ENCODE measurements around the gene SLC38A4. TPM values are rescaled to one million over a fixed set of nuclear protein-coding genes. Genes with fewer than 3 reads are reported as not detected.

Gene SLC38A4, protein sequence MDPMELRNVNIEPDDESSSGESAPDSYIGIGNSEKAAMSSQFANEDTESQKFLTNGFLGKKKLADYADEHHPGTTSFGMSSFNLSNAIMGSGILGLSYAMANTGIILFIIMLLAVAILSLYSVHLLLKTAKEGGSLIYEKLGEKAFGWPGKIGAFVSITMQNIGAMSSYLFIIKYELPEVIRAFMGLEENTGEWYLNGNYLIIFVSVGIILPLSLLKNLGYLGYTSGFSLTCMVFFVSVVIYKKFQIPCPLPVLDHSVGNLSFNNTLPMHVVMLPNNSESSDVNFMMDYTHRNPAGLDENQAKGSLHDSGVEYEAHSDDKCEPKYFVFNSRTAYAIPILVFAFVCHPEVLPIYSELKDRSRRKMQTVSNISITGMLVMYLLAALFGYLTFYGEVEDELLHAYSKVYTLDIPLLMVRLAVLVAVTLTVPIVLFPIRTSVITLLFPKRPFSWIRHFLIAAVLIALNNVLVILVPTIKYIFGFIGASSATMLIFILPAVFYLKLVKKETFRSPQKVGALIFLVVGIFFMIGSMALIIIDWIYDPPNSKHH
- total RNA-seq (2021) (0.09 TPM in 1 of 2 replicates, not detected in the other), Bru-seq, nascent RNA (percentile 11 among the genes with signal in this experiment), BruChase-seq, experiment 1, labeled RNA remaining after a 2-hour chase (percentile 12 among the genes with signal in this experiment), BruChase-seq, experiment 2, labeled RNA remaining after a 6-hour chase (percentile 13 among the genes with signal in this experiment)
- long read RNA-seq, partial matches to known transcripts, result 0 of 3 reads
- long read RNA-seq, other reads (novel, unspliced or antisense), result 1 of 3 reads

DNA sequence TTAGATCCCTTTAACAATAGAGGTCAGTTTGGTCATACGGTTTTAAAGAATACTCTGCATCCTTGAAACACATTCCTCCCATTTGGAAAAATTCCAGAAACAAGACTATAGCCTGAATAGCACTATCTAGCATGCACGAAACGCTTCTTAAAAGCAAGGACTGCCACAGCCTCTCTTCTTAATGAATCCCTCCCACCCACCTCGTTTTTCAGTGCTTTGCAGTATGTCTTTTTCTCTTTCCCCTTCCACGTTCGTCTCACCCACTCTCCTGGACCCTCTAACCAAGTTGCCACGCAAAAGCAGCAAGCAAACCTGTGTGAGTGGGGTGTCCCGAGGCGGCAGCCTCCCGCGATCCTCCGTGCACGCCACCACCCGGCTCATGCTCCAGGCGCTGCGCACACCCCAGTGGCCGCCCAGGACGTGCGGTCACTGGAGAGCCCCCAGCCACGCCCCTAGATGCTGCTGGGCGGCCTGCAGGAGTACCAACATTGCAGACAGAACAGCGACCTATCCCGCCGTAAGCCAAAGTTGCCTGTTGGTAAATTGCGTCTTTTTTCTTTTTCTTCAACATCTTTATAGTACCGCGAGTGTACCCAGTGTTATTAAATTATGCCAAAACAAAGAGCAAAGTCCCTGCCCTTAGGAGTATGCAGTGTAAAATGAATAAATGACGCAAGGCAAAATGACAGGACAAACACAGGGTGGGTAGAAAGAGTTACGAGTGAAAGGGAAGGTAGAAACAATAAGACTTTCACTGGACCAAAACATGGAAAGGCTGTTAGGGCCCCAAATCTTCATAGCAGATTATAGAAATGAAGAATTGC, at the start of gene SLC38A4:
Gene SLC38A4, minus strand, starts transcription at position 407 of the 824 bp plus-strand sequence. CDS start 32,926 bp downstream, outside the sequence.
- TF ChIP-seq CTCF (conservative IDR thresholded peaks at IDR 0.05), result no peak
- TF ChIP-seq EZH2 (IDR thresholded peaks at IDR 0.05; ENCODE audit: low read depth), result no peak
- H2AFZ ChIP-seq, result no peak within 1 kb of the TSS
- intact Hi-C loops (cut with micrococcal nuclease; ENCODE audit: unreplicated experiment), result no loop called here

DNA sequence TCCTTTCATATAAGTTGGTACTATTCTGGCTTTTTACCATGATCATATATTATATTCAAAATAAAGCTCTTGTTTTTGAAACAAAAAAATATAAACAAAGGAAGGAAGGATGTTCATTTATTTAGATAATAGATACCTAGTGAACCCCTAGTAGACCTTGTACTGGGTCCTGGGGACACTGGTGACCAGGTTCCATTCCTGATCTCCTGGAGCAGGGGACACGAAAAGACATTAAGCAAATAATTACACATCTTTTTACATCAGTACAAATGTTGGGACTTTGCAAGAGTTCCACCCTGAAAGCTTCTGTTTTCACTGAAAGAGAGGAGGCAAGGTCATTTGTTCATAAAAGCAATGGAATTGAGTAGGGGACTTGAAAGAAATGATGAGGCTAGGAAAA, 49.3 kb upstream of the SLC38A4 start:
- no peak for TF ChIP-seq CTCF (conservative IDR thresholded peaks at IDR 0.05)
- no peak for TF ChIP-seq EZH2 (IDR thresholded peaks at IDR 0.05; ENCODE audit: low read depth)

More for the DNA sequence above, at the start of gene SLC38A4:
- Histone ChIP-seq H3K4me3 (no peak within 1 kb of the TSS), H3K9me3 (ENCODE audit: insufficient read depth, low read depth) (no peaks in the 10 kb centered on the region), H3K27me3 (ENCODE audit: insufficient read depth, low read depth) (no peaks in the 10 kb centered on the region), H3K79me2 (ENCODE audit: low read depth) (no peaks in the 10 kb centered on the region), H3K27ac (no peak within 1 kb of the TSS), H3K4me2 (peak within 1 kb of the TSS; percentile 32; the same call in 1 of the 2 replicates), H3K9me2 (ENCODE audit: insufficient read depth) (no peaks in the 10 kb centered on the region), H3F3A (ENCODE audit: insufficient read depth, low read depth) (no peaks in the 10 kb centered on the region), H4K20me1 (ENCODE audit: insufficient read depth) (no peaks in the 10 kb centered on the region), H3K4me1 (replicated peaks; ENCODE audit: insufficient read depth) (no peaks in the 10 kb centered on the region; the same call in 1 of the 2 replicates), H3K36me3 (ENCODE audit: low read depth) (no peaks in the 10 kb centered on the region)
- POLR2A ChIA-PET (ENCODE audit: unreplicated experiment), result no interaction called here
- BruUV-seq (replicated peaks), result no TSS peak
- peak in 1 of 2 experiments; percentile 14 for DNase-seq
- CTCF ChIA-PET, result no interaction called here

DNA sequence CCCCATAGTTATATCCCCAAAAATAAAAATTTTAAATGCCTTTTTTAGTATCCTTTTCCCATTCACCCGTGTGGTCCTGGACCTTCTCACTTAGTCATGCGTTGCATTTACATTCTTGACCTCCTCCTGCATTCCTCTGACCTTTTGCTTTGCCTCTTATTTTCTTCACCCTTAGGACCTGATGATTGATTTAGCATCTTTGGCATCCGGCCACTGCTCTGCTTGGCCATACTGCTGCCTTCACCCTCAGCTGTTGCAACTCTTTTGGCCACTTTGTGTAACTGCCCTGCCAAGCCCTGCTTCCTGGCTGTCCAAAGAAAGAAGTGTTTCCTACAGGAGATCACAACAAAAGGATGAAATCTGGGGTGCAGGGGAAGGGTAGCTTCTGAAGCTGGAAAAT, 48.8 kb upstream of the SLC38A4 start:
- no TSS peak for BruUV-seq (replicated peaks)
- ChIA-PET CTCF (no interaction called here), POLR2A (ENCODE audit: unreplicated experiment) (no interaction called here)
- intact Hi-C loops (cut with micrococcal nuclease; ENCODE audit: unreplicated experiment), result no loop called here
- no peak for DNase-seq
- H2AFZ ChIP-seq, result no peak overlapping the region
- H3K4me3 ChIP-seq, result no peak overlapping the region
- no peak overlapping the region for H3K4me2 ChIP-seq
- H3K4me1 ChIP-seq (replicated peaks; ENCODE audit: insufficient read depth), result no peaks in the 10 kb centered on the region
- H4K20me1 ChIP-seq (ENCODE audit: insufficient read depth), result no peaks in the 10 kb centered on the region
- no peak for TF ChIP-seq CTCF (conservative IDR thresholded peaks at IDR 0.05)
- TF ChIP-seq EZH2 (IDR thresholded peaks at IDR 0.05; ENCODE audit: low read depth), result no peak
- peaks cover 4% of the 10 kb centered on the region; the same call in 1 of the 2 replicates for H3K9me2 ChIP-seq (ENCODE audit: insufficient read depth)
- no peak overlapping the region for H3K27ac ChIP-seq
- no peaks in the 10 kb centered on the region for H3K79me2 ChIP-seq (ENCODE audit: low read depth)
- no peaks in the 10 kb centered on the region for H3F3A ChIP-seq (ENCODE audit: insufficient read depth, low read depth)
- peaks cover 5% of the 10 kb centered on the region; the same call in 1 of the 2 replicates for H3K9me3 ChIP-seq (ENCODE audit: insufficient read depth, low read depth)
- no peaks in the 10 kb centered on the region for H3K36me3 ChIP-seq (ENCODE audit: low read depth)
- H3K27me3 ChIP-seq (ENCODE audit: insufficient read depth, low read depth), result no peaks in the 10 kb centered on the region

More for the DNA sequence above, 49.3 kb upstream of the SLC38A4 start:
- intact Hi-C loops (cut with micrococcal nuclease; ENCODE audit: unreplicated experiment), result no loop called here
- no TSS peak for BruUV-seq (replicated peaks)
- no peak overlapping the region for H3K4me3 ChIP-seq
- ChIA-PET POLR2A (ENCODE audit: unreplicated experiment) (no interaction called here), CTCF (interaction anchor here (0.6 kb wide), 1 partner anchor 86 kb away, joined by 7 read pairs; no protein-coding TSS in a partner anchor)
- H3K9me2 ChIP-seq (ENCODE audit: insufficient read depth), result peaks cover 4% of the 10 kb centered on the region; the same call in 1 of the 2 replicates
- no peaks in the 10 kb centered on the region for H3K4me1 ChIP-seq (replicated peaks; ENCODE audit: insufficient read depth)
- H3K36me3 ChIP-seq (ENCODE audit: low read depth), result no peaks in the 10 kb centered on the region
- H3K27ac ChIP-seq, result no peak overlapping the region
- no peaks in the 10 kb centered on the region for H3K27me3 ChIP-seq (ENCODE audit: insufficient read depth, low read depth)
- DNase-seq, result no peak
- H3K4me2 ChIP-seq, result no peak overlapping the region
- no peaks in the 10 kb centered on the region for H3F3A ChIP-seq (ENCODE audit: insufficient read depth, low read depth)
- peaks cover 5% of the 10 kb centered on the region; the same call in 1 of the 2 replicates for H3K9me3 ChIP-seq (ENCODE audit: insufficient read depth, low read depth)
- H2AFZ ChIP-seq, result no peak overlapping the region
- H3K79me2 ChIP-seq (ENCODE audit: low read depth), result no peaks in the 10 kb centered on the region
- no peaks in the 10 kb centered on the region for H4K20me1 ChIP-seq (ENCODE audit: insufficient read depth)

Data from PC-9 (cell line).